Chondrocyte (in vitro differentiated cells): Measurements from ENCODE around the gene CYP27B1. TPM values are rescaled to one million over a fixed set of nuclear protein-coding genes. Genes with fewer than 3 reads are reported as not detected.

Experiments
- DNase-seq: peaks from one replicate; pipeline ENCODE4 v3.0.0; 2021; ENCODE audit warnings: mixed read lengths, low spot score
- H3K27ac Mint-ChIP-seq: one replicate; pipeline ENCODE4 v1.8.0; 2021; ENCODE audit warnings: mild to moderate bottlenecking, moderate library complexity, mixed read lengths; ENCODE audit not compliant: unreplicated experiment
- H3K27me3 Mint-ChIP-seq: 2 replicates; pipeline ENCODE4 v1.8.0; 2021; ENCODE audit warnings: low read depth, mixed read lengths
- H3K36me3 Mint-ChIP-seq: 2 replicates; pipeline ENCODE4 v1.8.0; 2021; ENCODE audit warnings: low read depth, mixed read lengths
- H3K4me1 Mint-ChIP-seq: 2 replicates; pipeline ENCODE4 v1.8.0; 2021; ENCODE audit warnings: low read depth, mild to moderate bottlenecking, mixed read lengths
- H3K4me3 Mint-ChIP-seq: one replicate; pipeline ENCODE4 v1.8.0; 2021; ENCODE audit warnings: mild to moderate bottlenecking, moderate library complexity, mixed read lengths; ENCODE audit not compliant: unreplicated experiment
- H3K9me3 Mint-ChIP-seq: 2 replicates; pipeline ENCODE4 v1.8.0; 2021; ENCODE audit warnings: low read depth, mixed read lengths
- CTCF ChIP-seq: fragments of 200-600 bp; sonication (generic); IDR thresholded peaks from 2 replicates; pipeline ENCODE4 v1.5.0; 2021; ENCODE audit warnings: antibody characterized with exemption, mild to moderate bottlenecking, moderate library complexity
- total RNA-seq: library from RNA; stranded (reverse); gene quantifications from 3 replicates; pipeline ENCODE4 v1.2.1, GENCODE V29; 2021

CYP27B1 gene
- total RNA-seq, 1 donor from 2014 or later: 3.2 TPM

GRCh38 chr12:57771236-57771872 lies 4.5 kb upstream of the CYP27B1 start:
- Mint-ChIP-seq H3K9me3 (no peaks in the 10 kb centered on the region), H3K27ac (peak overlapping the region; percentile 100), H3K27me3 (peaks cover 3% of the 10 kb centered on the region), H3K36me3 (peaks cover 26% of the 10 kb centered on the region), H3K4me1 (peaks cover 30% of the 10 kb centered on the region), H3K4me3 (peak overlapping the region; percentile 100)
- DNase-seq: no peak
- no peak for TF ChIP-seq CTCF

DNA sequence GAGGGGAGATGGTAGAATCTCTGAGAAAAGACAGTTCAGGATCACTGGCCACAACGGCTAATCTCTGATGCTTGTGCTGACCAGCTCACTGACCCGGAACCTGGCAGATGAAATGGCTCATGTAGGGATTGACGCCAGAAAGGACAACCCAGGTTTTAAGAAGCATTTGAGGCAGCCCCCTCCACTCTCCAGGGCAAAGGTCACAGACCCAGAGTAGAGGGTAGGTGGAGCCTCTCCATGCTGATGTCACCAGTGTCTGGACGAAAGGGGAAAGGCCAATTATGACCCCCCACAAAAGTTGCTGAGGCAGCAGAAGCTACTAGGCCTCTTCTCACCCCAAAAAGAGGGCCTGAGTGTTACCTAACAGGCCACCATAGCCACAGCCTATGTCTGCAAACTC lies 3.9 kb upstream of the CYP27B1 start:
- Mint-ChIP-seq H3K4me3 (peak overlapping the region; percentile 31), H3K27ac (no peak overlapping the region), H3K27me3 (peaks cover 5% of the 10 kb centered on the region), H3K36me3 (peaks cover 20% of the 10 kb centered on the region), H3K4me1 (peaks cover 34% of the 10 kb centered on the region), H3K9me3 (no peaks in the 10 kb centered on the region)
- no peak for DNase-seq
- TF ChIP-seq CTCF: no peak

DNA sequence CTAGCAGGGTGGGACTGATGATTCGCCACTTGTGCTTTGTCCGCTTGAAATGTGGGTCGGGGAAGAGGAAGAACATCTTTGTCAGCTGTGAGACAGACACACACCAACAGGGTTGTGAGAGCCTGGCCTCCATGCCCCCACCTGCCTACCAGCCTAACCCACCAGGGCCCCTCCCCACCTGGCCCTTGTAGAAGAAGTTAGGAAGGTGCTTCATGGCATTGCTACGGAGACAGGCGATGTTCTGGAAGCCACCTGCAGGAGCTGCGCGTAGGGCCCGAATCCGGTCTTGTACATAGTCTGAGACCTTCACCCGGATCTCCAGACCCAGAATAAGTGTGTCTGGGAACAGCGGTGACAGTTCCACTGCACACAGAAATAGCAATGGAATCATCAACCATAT lies 2.7 kb upstream of the CYP27B1 start:
- TF ChIP-seq CTCF: no peak
- peaks cover 43% of the 10 kb centered on the region for H3K4me1 Mint-ChIP-seq
- DNase-seq: no peak
- no peaks in the 10 kb centered on the region for H3K9me3 Mint-ChIP-seq
- no peak overlapping the region for H3K4me3 Mint-ChIP-seq
- peaks cover 15% of the 10 kb centered on the region for H3K27me3 Mint-ChIP-seq
- no peak overlapping the region for H3K27ac Mint-ChIP-seq
- H3K36me3 Mint-ChIP-seq: peaks cover 17% of the 10 kb centered on the region

DNA sequence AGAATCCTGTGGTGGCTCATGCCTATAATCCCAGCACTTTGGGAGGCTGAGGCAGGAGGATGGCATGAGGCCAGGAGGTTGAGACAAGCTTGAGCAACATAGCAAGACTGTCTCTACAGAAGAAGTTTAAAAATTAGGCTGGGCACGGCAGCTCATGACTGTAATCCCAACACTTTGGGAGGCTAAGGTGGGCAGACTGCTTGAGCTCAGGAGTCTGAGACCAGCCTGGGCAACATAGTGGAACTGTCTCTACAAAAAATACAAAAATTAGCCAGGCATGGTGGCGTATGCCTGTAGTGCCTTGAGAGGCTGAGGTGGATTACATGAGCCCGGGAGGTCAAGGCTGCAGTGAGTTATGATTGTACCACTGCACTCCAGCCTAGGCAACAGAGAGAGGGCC lies 998 bp upstream of the CYP27B1 start:
- no peak overlapping the region for H3K27ac Mint-ChIP-seq
- no peak for TF ChIP-seq CTCF
- DNase-seq: no peak
- peaks cover 32% of the 10 kb centered on the region for H3K27me3 Mint-ChIP-seq
- H3K4me1 Mint-ChIP-seq: peaks cover 37% of the 10 kb centered on the region
- no peaks in the 10 kb centered on the region for H3K9me3 Mint-ChIP-seq
- no peak overlapping the region for H3K4me3 Mint-ChIP-seq
- peaks cover 18% of the 10 kb centered on the region for H3K36me3 Mint-ChIP-seq

- DNase-seq: no peak
- Mint-ChIP-seq H3K27ac (no peak overlapping the region), H3K4me1 (peaks cover 35% of the 10 kb centered on the region), H3K36me3 (peaks cover 18% of the 10 kb centered on the region), H3K4me3 (no peak overlapping the region), H3K27me3 (peaks cover 34% of the 10 kb centered on the region), H3K9me3 (no peaks in the 10 kb centered on the region)
- TF ChIP-seq CTCF: no peak
Observed at GRCh38 chr12:57767305-57767698, 424 bp upstream of the CYP27B1 start.
